ENCODE results near the gene SOX15. TPM values are rescaled to one million over a fixed set of nuclear protein-coding genes. Genes with fewer than 3 reads are reported as not detected.

The SOX15 gene
- total and polyA plus RNA-seq, 11 donors: 0.32 to 8.0 (median 1.2) TPM; not detected in 1

DNA sequence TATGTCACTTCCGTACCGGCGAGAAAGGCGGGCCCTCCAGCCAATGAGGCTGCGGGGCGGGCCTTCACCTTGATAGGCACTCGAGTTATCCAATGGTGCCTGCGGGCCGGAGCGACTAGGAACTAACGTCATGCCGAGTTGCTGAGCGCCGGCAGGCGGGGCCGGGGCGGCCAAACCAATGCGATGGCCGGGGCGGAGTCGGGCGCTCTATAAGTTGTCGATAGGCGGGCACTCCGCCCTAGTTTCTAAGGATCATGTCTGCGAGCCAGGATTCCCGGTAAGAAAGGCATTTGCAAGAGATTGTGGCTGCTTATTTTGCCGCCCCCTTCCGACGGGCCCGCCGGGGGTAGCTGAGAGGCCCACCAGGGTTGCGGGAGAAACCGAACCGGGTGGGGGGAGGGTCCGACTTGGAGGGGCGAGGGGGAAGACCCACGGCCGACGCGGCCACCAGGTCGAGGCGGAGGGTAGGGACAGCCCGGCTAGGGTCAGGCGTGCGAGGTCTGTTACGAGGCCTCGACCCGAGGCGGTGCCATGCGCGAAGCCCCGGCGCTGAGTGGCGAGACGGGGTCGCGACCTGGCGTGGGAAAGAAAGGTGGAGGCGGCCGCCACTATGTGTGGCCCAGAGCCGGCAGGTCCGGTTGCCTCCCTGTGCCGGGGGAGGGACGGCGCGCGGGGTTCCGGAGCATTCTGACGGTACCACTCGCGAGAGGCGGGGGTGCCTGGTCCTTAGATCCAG is 17.1 kb downstream of the SOX15 start:
- peak overlapping the region; percentile 77 to 100 (median 100) for H3K4me3 ChIP-seq
- H3K9me3 ChIP-seq: no peaks in the 10 kb centered on the region
- H3K27me3 ChIP-seq: no peaks in the 10 kb centered on the region
- peaks cover 4 to 50% (median 32%) of the 10 kb centered on the region in 12 donors for H3K4me1 ChIP-seq
- DNase-seq (peak; percentile 99 to 100 (median 99)), ATAC-seq (peak; percentile 92 to 96 (median 96))
- intact Hi-C loops (cut with DNase I): loop anchor here in 5 of 10 donors (1.0 to 10.0 kb wide), 8 partner anchors 11 to 338 kb away; partner anchors contain the start of genes SENP3 (in 2 of the 5), TP53 (in 2 of the 5), WRAP53 (in 2 of the 5) and CTDNEP1 (in 1 of the 5)
- 0 to 1% (median 1%) methylated on average over 55 to 73 of the region's 73 CpGs for WGBS, 4 donors
- peak overlapping the region; percentile 80 to 100 (median 98) for H3K27ac ChIP-seq
- H3K36me3 ChIP-seq: peaks cover 8 to 74% (median 71%) of the 10 kb centered on the region in 9 donors
- TF ChIP-seq POLR2A (IDR thresholded peaks at IDR 0.05) (peak; percentile 95 to 99), CTCF (IDR thresholded peaks at IDR 0.05) (no peak)

GRCh38 chr17:7572338-7572587 is 17.6 kb downstream of the SOX15 start:
- no peak for DNase-seq
- no peak for ATAC-seq
- peak overlapping the region; percentile 66 to 100 (median 84) for H3K27ac ChIP-seq
- H3K4me1 ChIP-seq: peaks cover 4 to 45% (median 32%) of the 10 kb centered on the region in 12 donors
- WGBS, 4 donors: 0 to 5% (median 3%) methylated on average over 3 to 11 of the region's 11 CpGs
- intact Hi-C loops (cut with DNase I): loop anchor here in 5 of 10 donors (1.0 to 10.0 kb wide), 8 partner anchors 11 to 337 kb away; partner anchors contain the start of genes SENP3 (in 2 of the 5), TP53 (in 2 of the 5), WRAP53 (in 2 of the 5) and CTDNEP1 (in 1 of the 5)
- no peaks in the 10 kb centered on the region for H3K27me3 ChIP-seq
- peak overlapping the region in 11 of 12 donors; percentile 33 to 100 (median 85) for H3K4me3 ChIP-seq
- peaks cover 8 to 74% (median 71%) of the 10 kb centered on the region in 9 donors for H3K36me3 ChIP-seq
- TF ChIP-seq CTCF (IDR thresholded peaks at IDR 0.05) (no peak), POLR2A (IDR thresholded peaks at IDR 0.05) (no peak)
- no peaks in the 10 kb centered on the region for H3K9me3 ChIP-seq

DNA sequence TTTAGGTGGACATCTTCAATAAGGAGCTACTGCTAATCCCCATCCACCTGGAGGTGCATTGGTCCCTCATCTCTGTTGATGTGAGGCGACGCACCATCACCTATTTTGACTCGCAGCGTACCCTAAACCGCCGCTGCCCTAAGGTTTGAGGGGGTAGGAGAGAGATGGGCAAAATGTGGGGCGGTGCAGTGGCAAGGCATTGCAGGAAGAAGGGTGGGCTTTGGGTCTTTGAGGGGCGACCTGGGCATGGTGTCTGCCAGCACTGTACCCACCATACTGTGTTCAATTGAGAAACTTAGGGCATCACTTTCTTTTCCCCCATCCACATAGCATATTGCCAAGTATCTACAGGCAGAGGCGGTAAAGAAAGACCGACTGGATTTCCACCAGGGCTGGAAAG is 19.5 kb downstream of the SOX15 start:
- no peak for DNase-seq
- no peak for ATAC-seq
- intact Hi-C loops (cut with DNase I): loop anchor here in 5 of 10 donors (5.0 to 10.0 kb wide), 6 partner anchors 117 to 336 kb away; partner anchors contain the start of genes TP53 (in 2 of the 5), WRAP53 (in 2 of the 5), CTDNEP1 (in 1 of the 5) and DVL2 (in 1 of the 5)
- Histone ChIP-seq H3K4me1 (peaks cover 0 to 27% (median 22%) of the 10 kb centered on the region in 12 donors), H3K27ac (no peak overlapping the region), H3K9me3 (no peaks in the 10 kb centered on the region), H3K4me3 (no peak overlapping the region), H3K27me3 (no peaks in the 10 kb centered on the region), H3K36me3 (peaks cover 8 to 74% (median 71%) of the 10 kb centered on the region in 9 donors)
- TF ChIP-seq POLR2A (IDR thresholded peaks at IDR 0.05): no peak
- TF ChIP-seq CTCF (IDR thresholded peaks at IDR 0.05): no peak
- WGBS, 4 donors: 96 to 97% (median 96%) methylated on average over 10 of the region's 10 CpGs

- H3K27me3 ChIP-seq: no peaks in the 10 kb centered on the region
- ATAC-seq (no peak), DNase-seq (no peak)
- intact Hi-C loops (cut with DNase I): loop anchor here in 2 of 10 donors (10.0 kb wide), 1 partner anchor 215 kb away; the partner anchor contains the start of genes KCTD11 (in 2 of the 2) and TMEM95 (in 2 of the 2)
- H3K36me3 ChIP-seq: peaks cover 4 to 74% (median 71%) of the 10 kb centered on the region in 9 donors
- WGBS, 4 donors: 85 to 92% (median 89%) methylated on average over 5 of the region's 5 CpGs
- H3K27ac ChIP-seq: no peak overlapping the region
- H3K9me3 ChIP-seq: no peaks in the 10 kb centered on the region
- H3K4me3 ChIP-seq: no peak overlapping the region
- TF ChIP-seq POLR2A (IDR thresholded peaks at IDR 0.05): no peak
- TF ChIP-seq CTCF (IDR thresholded peaks at IDR 0.05): no peak
- peaks cover 0 to 19% (median 16%) of the 10 kb centered on the region in 12 donors for H3K4me1 ChIP-seq
Measured at GRCh38 chr17:7569571-7569970, 20.3 kb downstream of the SOX15 start.
